Measurements from ENCODE around the gene HDAC6.
"Not testable (repeated sequence)": the region's sequence is repeated elsewhere in the genome, so short reads cannot be mapped to it uniquely, and the experiment has no call there.

HDAC6 gene

GRCh38 chrX:48789366-48790220 is 12.3 kb upstream of the HDAC6 start:
- no peak for DNase-seq (ENCODE audit: low read depth in 2 of 2, low spot score in 1 of 2)

- DNase-seq (ENCODE audit: low read depth in 2 of 2, low spot score in 1 of 2): no peak
Measured at GRCh38 chrX:48790477-48790876, 11.4 kb upstream of the HDAC6 start.

- DNase-seq (ENCODE audit: low read depth in 2 of 2, low spot score in 1 of 2): no peak
Measured at GRCh38 chrX:48791063-48791820, 10.6 kb upstream of the HDAC6 start.

- DNase-seq (ENCODE audit: low read depth in 2 of 2, low spot score in 1 of 2): no peak
Measured at GRCh38 chrX:48792219-48792618, 9.6 kb upstream of the HDAC6 start.

GRCh38 chrX:48793935-48794334 is 7.9 kb upstream of the HDAC6 start:
- no peak for DNase-seq (ENCODE audit: low read depth in 2 of 2, low spot score in 1 of 2)

GRCh38 chrX:48794340-48794910 is 7.4 kb upstream of the HDAC6 start:
- DNase-seq (ENCODE audit: low read depth in 2 of 2, low spot score in 1 of 2): no peak

GRCh38 chrX:48794911-48795515 is 6.9 kb upstream of the HDAC6 start:
- DNase-seq (ENCODE audit: low read depth in 2 of 2, low spot score in 1 of 2): no peak

GRCh38 chrX:48798318-48798717 is 3.5 kb upstream of the HDAC6 start:
- no peak for DNase-seq (ENCODE audit: low read depth in 2 of 2, low spot score in 1 of 2)

- DNase-seq (ENCODE audit: low read depth in 2 of 2, low spot score in 1 of 2): no peak
Measured at GRCh38 chrX:48800574-48801279, 1.1 kb upstream of the HDAC6 start.

GRCh38 chrX:48802089-48802904 is 430 bp downstream of the HDAC6 start:
- peak in 1 of 2 donors; percentile 9 for DNase-seq (ENCODE audit: low read depth in 2 of 2, low spot score in 1 of 2)

GRCh38 chrX:48802905-48803200 is 986 bp downstream of the HDAC6 start:
- DNase-seq (ENCODE audit: low read depth in 2 of 2, low spot score in 1 of 2): no peak

GRCh38 chrX:48806081-48806480 is 4.2 kb downstream of the HDAC6 start:
- DNase-seq (ENCODE audit: low read depth in 2 of 2, low spot score in 1 of 2): no peak

- no peak for DNase-seq (ENCODE audit: low read depth in 2 of 2, low spot score in 1 of 2)
Measured at GRCh38 chrX:48813644-48814043, 11.8 kb downstream of the HDAC6 start.

- DNase-seq (ENCODE audit: low read depth in 2 of 2, low spot score in 1 of 2): no peak
Measured at GRCh38 chrX:48814722-48815121, 12.9 kb downstream of the HDAC6 start.

GRCh38 chrX:48815266-48815665 is 13.4 kb downstream of the HDAC6 start:
- no peak for DNase-seq (ENCODE audit: low read depth in 2 of 2, low spot score in 1 of 2)

GRCh38 chrX:48816014-48816810 is 14.3 kb downstream of the HDAC6 start:
- no peak for DNase-seq (ENCODE audit: low read depth in 2 of 2, low spot score in 1 of 2)

GRCh38 chrX:48818098-48818497 is 16.2 kb downstream of the HDAC6 start:
- DNase-seq (ENCODE audit: low read depth in 2 of 2, low spot score in 1 of 2): no peak

GRCh38 chrX:48818866-48819265 is 17.0 kb downstream of the HDAC6 start:
- DNase-seq (ENCODE audit: low read depth in 2 of 2, low spot score in 1 of 2): no peak

GRCh38 chrX:48819394-48819793 is 17.5 kb downstream of the HDAC6 start:
- DNase-seq (ENCODE audit: low read depth in 2 of 2, low spot score in 1 of 2): not testable (repeated sequence)

- DNase-seq (ENCODE audit: low read depth in 2 of 2, low spot score in 1 of 2): no peak
Measured at GRCh38 chrX:48823053-48823452, 21.2 kb downstream of the HDAC6 start.
